B cell (primary cell): Measurements from ENCODE around the gene ALDH4A1. TPM values are rescaled to one million over a fixed set of nuclear protein-coding genes. Genes with fewer than 3 reads are reported as not detected.

Experiments
- ATAC-seq: fragments of 200-7000 bp; cut with Tn5 transposase; one replicate; pipeline ENCODE4 v1.10.0; 2021; ENCODE audit warnings: low read depth, mild to moderate bottlenecking, moderate number of reproducible peaks, moderate library complexity
- CTCF ChIA-PET: fragments of 350-600 bp; sonication (Branson Sonifier 250); formaldehyde crosslinking; loops from one replicate; lab custom pipeline; 2021; ENCODE audit warnings: antibody characterized with exemption, inconsistent platforms; lab: Charles Lee
- POLR2A ChIA-PET: fragments of 350-600 bp; sonication (Branson Sonifier 250); formaldehyde crosslinking; loops from one replicate; lab custom pipeline; 2021; ENCODE audit warnings: antibody characterized with exemption; lab: Charles Lee
- DNase-seq: peaks from one replicate; pipeline ENCODE4 v3.0.0; 2013
- H2AFZ ChIP-seq: 2 replicates; pipeline ENCODE4 v1.6.1; 2012; ENCODE audit warnings: mild to moderate bottlenecking, low read depth, low read length; ENCODE audit not compliant: insufficient read depth, poor library complexity, severe bottlenecking
- H3K27ac ChIP-seq, 2 donors: 1 replicate in 1 of 2; 2 replicates in 1 of 2; pipeline ENCODE4 v1.5.1; 2012 to 2013; ENCODE audit warnings: low read length in 2 of 2, mild to moderate bottlenecking in 2 of 2, moderate library complexity in 1 of 2
- H3K27me3 ChIP-seq, 4 experiments: fragments of 200-600 bp in 1 of 4; sonication (generic) in 1 of 4; replicated peaks in 1 of 4; 1 replicate in 2 of 4; 2 replicates in 2 of 4; pipeline versions ENCODE4 v1.6.1 to v1.7.0; 2013 to 2016; ENCODE audit warnings: low read length in 3 of 4, mild to moderate bottlenecking in 2 of 4, mixed read lengths in 1 of 4, moderate library complexity in 1 of 4; ENCODE audit not compliant: insufficient read depth in 4 of 4, control insufficient read depth in 3 of 4; ENCODE audit errors: control extremely low read depth in 1 of 4
- H3K36me3 ChIP-seq, 2 experiments: replicated peaks in 1 of 2; 1 replicate in 1 of 2; 2 replicates in 1 of 2; pipeline versions ENCODE4 v1.6.1 to v1.7.1; 2013; ENCODE audit warnings: low read length in 1 of 2; ENCODE audit not compliant: insufficient read depth in 2 of 2, control insufficient read depth in 1 of 2; ENCODE audit errors: control extremely low read depth in 1 of 2, extremely low read depth in 1 of 2
- H3K4me1 ChIP-seq, 2 donors: fragments of 200-600 bp in 1 of 2; sonication (generic) in 1 of 2; 1 replicate in 1 of 2; 2 replicates in 1 of 2; pipeline versions ENCODE4 v1.5.1 to v1.6.1; 2013 to 2017; ENCODE audit warnings: low read length in 2 of 2; ENCODE audit not compliant: control insufficient read depth in 2 of 2, insufficient read depth in 2 of 2
- H3K4me2 ChIP-seq: replicated peaks from 2 replicates; pipeline ENCODE3; 2012; ENCODE audit warnings: mild to moderate bottlenecking, low read depth, low read length; ENCODE audit not compliant: poor library complexity, severe bottlenecking
- H3K4me3 ChIP-seq, 5 experiments: fragments of 200-600 bp in 1 of 5; sonication (generic) in 1 of 5; 1 replicate in 3 of 5; 2 replicates in 2 of 5; pipeline versions ENCODE4 v1.5.1 to v1.7.0; 2011 to 2016; ENCODE audit warnings: low read length in 4 of 5, mild to moderate bottlenecking in 4 of 5, low read depth in 2 of 5, control low read depth in 1 of 5, moderate library complexity in 1 of 5; ENCODE audit not compliant: insufficient read depth in 1 of 5; ENCODE audit errors: control extremely low read depth in 1 of 5, extremely low read depth in 1 of 5
- H3K79me2 ChIP-seq: fragments of 200-600 bp; sonication (generic); one replicate; pipeline ENCODE4 v1.6.0; 2016; ENCODE audit warnings: low read length; ENCODE audit not compliant: control insufficient read depth, insufficient read depth
- H3K9ac ChIP-seq: fragments of 200-600 bp; sonication (generic); 2 replicates; pipeline ENCODE4 v1.6.1; 2017; ENCODE audit warnings: mild to moderate bottlenecking, low read length, moderate library complexity
- H3K9me3 ChIP-seq, 3 donors: one replicate each; pipeline versions ENCODE4 v1.6.1 to v1.7.1; 2013; ENCODE audit warnings: low read length in 2 of 3; ENCODE audit not compliant: control insufficient read depth in 2 of 3, insufficient read depth in 1 of 3; ENCODE audit errors: control extremely low read depth in 1 of 3
- H4K20me1 ChIP-seq: 2 replicates; pipeline ENCODE4 v1.6.0; 2012; ENCODE audit warnings: mild to moderate bottlenecking, low read length; ENCODE audit not compliant: insufficient read depth, control insufficient read depth, poor library complexity, severe bottlenecking
- H3K27ac Mint-ChIP-seq: one replicate; pipeline ENCODE4 v1.8.0; 2021; ENCODE audit warnings: mixed read lengths
- H3K27me3 Mint-ChIP-seq: one replicate; pipeline ENCODE4 v1.8.0; 2021; ENCODE audit warnings: mixed read lengths
- H3K4me1 Mint-ChIP-seq: one replicate; pipeline ENCODE4 v1.8.0; 2021; ENCODE audit warnings: mixed read lengths
- H3K4me3 Mint-ChIP-seq: one replicate; pipeline ENCODE4 v1.8.0; 2021; ENCODE audit warnings: mixed read lengths
- H3K9me3 Mint-ChIP-seq: one replicate; pipeline ENCODE4 v1.8.0; 2022; ENCODE audit warnings: mixed read lengths; ENCODE audit not compliant: insufficient read depth
- CTCF ChIP-seq: fragments of 200-600 bp; IDR thresholded peaks from one replicate; pipeline ENCODE4 v1.8.0; 2022; ENCODE audit warnings: antibody characterized with exemption, mild to moderate bottlenecking
- EZH2 ChIP-seq: IDR thresholded peaks from 2 replicates; pipeline ENCODE4 v1.6.1; 2012; ENCODE audit warnings: borderline replicate concordance, low read depth, mild to moderate bottlenecking, moderate library complexity, low read length; ENCODE audit not compliant: insufficient read depth, poor library complexity, severe bottlenecking
- WGBS: methylation state at CpG from one replicate; pipeline ENCODE4 v1.1.5; 2013; ENCODE audit warnings: missing lambda C conversion rate; ENCODE audit not compliant: insufficient coverage; 5-methylcytosine and 5-hydroxymethylcytosine counted together
- intact Hi-C: fragments of 100-400 bp; cut with micrococcal nuclease; formaldehyde crosslinking; loops from one replicate; pipeline ENCODE4 v1.10.0; 2022
- polyA plus RNA-seq: library from polyadenylated mRNA; depleted of rRNA; stranded (reverse); fragments of >200 nt; gene quantifications from 2 replicates; pipeline ENCODE4 v1.2.3, GENCODE V29; 2012
- total RNA-seq, 2 donors: library from RNA; stranded (reverse); fragments of 120-200 nt in 1 of 2; gene quantifications; 1 replicate in 1 of 2; 2 replicates in 1 of 2; pipeline versions ENCODE4 v1.2.3 to v1.2.4, GENCODE V29; 2013 to 2022

ALDH4A1 gene
- total and polyA plus RNA-seq, 2 donors (not counting 1 experiment from before 2014, with no cell fraction given) = 2.7 to 3.4 TPM

GRCh38 chr1:18942340-18942739 is 40.0 kb upstream of the ALDH4A1 start:
- Histone ChIP-seq H3K4me1 (peaks cover 26 to 45% of the 10 kb centered on the region in 2 donors), H3K4me3 (no peak overlapping the region), H2AFZ (no peak overlapping the region), H3K79me2 (peaks cover 100% of the 10 kb centered on the region), H3K27me3 (no peaks in the 10 kb centered on the region), H4K20me1 (peaks cover 99% of the 10 kb centered on the region), H3K27ac (no peak overlapping the region), H3K9me3 (peaks cover 0 to 4% (median 0%) of the 10 kb centered on the region in 3 donors), H3K36me3 (peaks cover 0 to 8% of the 10 kb centered on the region in 2 experiments), H3K4me2 (no peak overlapping the region), H3K9ac (no peak overlapping the region)
- POLR2A ChIA-PET = interaction anchor here (0.6 kb wide), 1 partner anchor 27 kb away, joined by 4 read pairs; no protein-coding TSS in a partner anchor
- Mint-ChIP-seq H3K4me1 (peaks cover 53% of the 10 kb centered on the region), H3K9me3 (no peaks in the 10 kb centered on the region), H3K4me3 (no peak overlapping the region), H3K27me3 (no peaks in the 10 kb centered on the region), H3K27ac (no peak overlapping the region)
- CTCF ChIA-PET = interaction anchor here (3.3 kb wide), 1 partner anchor 29 kb away, joined by 14 read pairs; no protein-coding TSS in a partner anchor
- TF ChIP-seq CTCF = no peak
- TF ChIP-seq EZH2 = no peak
- ATAC-seq (no peak), DNase-seq (no peak)
- WGBS = 94% methylated on average over 3 of the region's 4 CpGs
- intact Hi-C loops = no loop called here
